Panc1 (cell line): ENCODE results near the gene GDPD3. TPM values are rescaled to one million over a fixed set of nuclear protein-coding genes. Genes with fewer than 3 reads are reported as not detected.

Source experiments
- ATAC-seq: fragments of 200-7000 bp; cut with Tn5 transposase; 2 replicates; pipeline ENCODE4 v1.9.1; 2020; ENCODE audit warnings: mild to moderate bottlenecking, moderate library complexity
- BruUV-seq: library from RNA; stranded (reverse); fragments of 400-500 nt; replicated peaks from 2 replicates; lab custom pipeline; 2021; lab: Mats Ljungman, UMichigan
- CTCF ChIA-PET: fragments of 300-600 bp; sonication (Branson Sonifier 250); formaldehyde crosslinking; loops from one replicate; lab custom pipeline; 2022; ENCODE audit warnings: antibody characterized with exemption; lab: Charles Lee
- POLR2A ChIA-PET: fragments of 300-600 bp; sonication (Branson Sonifier 250); formaldehyde crosslinking; loops from one replicate; lab custom pipeline; 2022; ENCODE audit warnings: antibody characterized with exemption; lab: Charles Lee
- DNase-seq: peaks from one replicate; pipeline ENCODE4 v3.0.0-alpha.2; 2010; ENCODE audit warnings: low read depth, low spot score
- H3K27ac ChIP-seq: 2 replicates; pipeline ENCODE4 v1.5.1; 2011; ENCODE audit warnings: mild to moderate bottlenecking, low read length, inconsistent platforms
- H3K27me3 ChIP-seq: fragments of 200-500 bp; sonication (Bioruptor generic); 2 replicates; pipeline ENCODE4 v1.6.0; 2014; ENCODE audit warnings: low read length, inconsistent platforms; ENCODE audit not compliant: control insufficient read depth, insufficient read depth
- H3K36me3 ChIP-seq: fragments of 200-500 bp; sonication (Bioruptor generic); 2 replicates; pipeline ENCODE4 v1.5.1; 2014; ENCODE audit warnings: inconsistent platforms, mild to moderate bottlenecking, low read length, moderate library complexity; ENCODE audit not compliant: control insufficient read depth, insufficient read depth
- H3K4me1 ChIP-seq: 2 replicates; pipeline ENCODE4 v1.5.1; 2011; ENCODE audit warnings: inconsistent platforms, mild to moderate bottlenecking, low read length, moderate library complexity; ENCODE audit not compliant: control insufficient read depth, insufficient read depth
- H3K4me3 ChIP-seq, 2 experiments: 2 replicates each; pipeline ENCODE4 v1.5.1; 2011 to 2012; ENCODE audit warnings: low read depth in 2 of 2, low read length in 2 of 2, mild to moderate bottlenecking in 2 of 2, inconsistent platforms in 1 of 2, moderate library complexity in 1 of 2
- H3K9me3 ChIP-seq: fragments of 200-500 bp; sonication (Bioruptor generic); 2 replicates; pipeline ENCODE4 v1.5.1; 2014; ENCODE audit warnings: low read depth, mild to moderate bottlenecking, inconsistent platforms, low read length, moderate library complexity; ENCODE audit not compliant: control insufficient read depth, insufficient read depth
- CTCF ChIP-seq: fragments of 450-650 bp; IDR thresholded peaks from 2 replicates; pipeline ENCODE4 v1.5.1; 2017; ENCODE audit warnings: mild to moderate bottlenecking
- POLR2AphosphoS5 ChIP-seq: IDR thresholded peaks from 2 replicates; pipeline ENCODE4 v1.6.1; 2012; ENCODE audit warnings: mild to moderate bottlenecking, low read depth, low read length, moderate library complexity
- SIN3A ChIP-seq: IDR thresholded peaks from 2 replicates; pipeline ENCODE4 v1.6.1; 2012; ENCODE audit warnings: low read depth, mild to moderate bottlenecking, low read length, moderate library complexity, borderline replicate concordance; ENCODE audit not compliant: insufficient read depth
- TCF7L2 ChIP-seq: IDR thresholded peaks from 2 replicates; pipeline ENCODE4 v1.6.1; 2011; ENCODE audit warnings: mild to moderate bottlenecking, low read depth, low read length, inconsistent platforms
- in situ Hi-C: cut with HindIII; loops from 2 replicates; pipeline ENCODE4 v1.10.0; 2016; ENCODE audit warnings: low sequenced_read_pairs, low pct_unique_long_range_greater_than_20kb
- intact Hi-C: fragments of 100-400 bp; cut with micrococcal nuclease; formaldehyde crosslinking; loops from one replicate; pipeline ENCODE4 v1.10.0; 2022; ENCODE audit not compliant: unreplicated experiment
- total RNA-seq: library from RNA; stranded (reverse); gene quantifications from one replicate; pipeline ENCODE4 v1.2.1, GENCODE V29; 2021; ENCODE audit not compliant: unreplicated experiment
- TF ChIP-seq, protein P1 (sequence below), 2 experiments: IDR thresholded peaks; 2 replicates each; pipeline ENCODE4 v1.6.1; 2011 to 2012; ENCODE audit warnings: low read depth in 2 of 2, control low read depth in 1 of 2, low read length in 1 of 2, mild to moderate bottlenecking in 1 of 2, moderate library complexity in 1 of 2; ENCODE audit not compliant: insufficient read depth in 1 of 2

GDPD3 gene
- total RNA-seq, 1 experiment from 2014 or later, result 2.5 TPM

DNA sequence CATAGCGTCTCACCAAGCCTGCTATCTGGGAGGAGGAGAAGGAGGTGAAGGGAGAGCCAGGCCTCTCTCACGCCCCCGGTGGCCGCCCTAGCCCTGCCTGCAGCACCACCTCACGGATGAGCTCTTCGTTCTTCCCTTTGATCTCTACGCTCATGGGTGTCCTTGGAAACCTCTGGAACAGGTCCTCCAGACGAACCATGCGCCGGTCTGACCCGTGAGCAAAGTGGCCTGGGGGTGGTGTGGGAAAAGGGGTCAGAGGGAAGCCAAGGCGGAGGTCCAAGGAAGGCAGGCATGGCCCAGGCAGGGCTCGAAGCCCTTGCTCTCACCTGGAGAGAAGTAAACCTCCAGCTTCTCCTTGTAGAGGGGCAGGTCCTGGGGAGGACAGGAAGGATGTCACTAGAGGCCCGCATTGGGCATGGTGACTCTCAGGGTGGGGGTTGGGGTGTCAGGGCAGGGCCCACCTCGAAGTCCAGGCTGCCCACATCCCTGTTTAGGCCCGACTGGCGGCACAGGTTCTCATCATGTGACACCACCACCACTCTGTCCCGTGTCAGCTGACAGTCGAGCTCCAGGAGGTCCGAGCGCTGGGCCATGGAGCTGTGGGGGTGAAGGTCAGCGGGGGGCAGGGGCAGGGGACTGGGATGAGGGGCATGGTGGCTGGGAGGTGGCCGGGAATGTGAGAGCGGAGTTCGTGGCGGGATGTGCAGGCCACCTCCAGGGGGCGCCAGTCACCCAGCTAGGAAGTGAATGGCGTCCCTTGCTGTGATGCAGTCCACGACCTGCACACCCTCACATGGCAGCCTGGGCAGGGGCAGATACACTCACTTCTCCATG is 923 bp downstream of the GDPD3 start:
- H3K4me3 ChIP-seq, result no peak overlapping the region
- BruUV-seq, result no TSS peak
- in situ Hi-C loops (no loop called here), intact Hi-C loops (no loop called here)
- ATAC-seq, result peak; percentile 88
- no peaks in the 10 kb centered on the region for H3K4me1 ChIP-seq
- DNase-seq, result no peak
- H3K27me3 ChIP-seq, result no peaks in the 10 kb centered on the region
- no peaks in the 10 kb centered on the region for H3K36me3 ChIP-seq
- no peaks in the 10 kb centered on the region for H3K9me3 ChIP-seq
- ChIA-PET CTCF (interaction anchor here (0.6 to 1.6 kb wide), 8 partner anchors 10 to 267 kb away, joined by 3 to 11 read pairs (median 4); partner anchors contain the start of gene TBX6), POLR2A (no interaction called here)
- H3K27ac ChIP-seq, result no peak overlapping the region
- TF ChIP-seq TCF7L2 (no peak), CTCF (peak; percentile 96)
- TF ChIP-seq, protein P1, sequence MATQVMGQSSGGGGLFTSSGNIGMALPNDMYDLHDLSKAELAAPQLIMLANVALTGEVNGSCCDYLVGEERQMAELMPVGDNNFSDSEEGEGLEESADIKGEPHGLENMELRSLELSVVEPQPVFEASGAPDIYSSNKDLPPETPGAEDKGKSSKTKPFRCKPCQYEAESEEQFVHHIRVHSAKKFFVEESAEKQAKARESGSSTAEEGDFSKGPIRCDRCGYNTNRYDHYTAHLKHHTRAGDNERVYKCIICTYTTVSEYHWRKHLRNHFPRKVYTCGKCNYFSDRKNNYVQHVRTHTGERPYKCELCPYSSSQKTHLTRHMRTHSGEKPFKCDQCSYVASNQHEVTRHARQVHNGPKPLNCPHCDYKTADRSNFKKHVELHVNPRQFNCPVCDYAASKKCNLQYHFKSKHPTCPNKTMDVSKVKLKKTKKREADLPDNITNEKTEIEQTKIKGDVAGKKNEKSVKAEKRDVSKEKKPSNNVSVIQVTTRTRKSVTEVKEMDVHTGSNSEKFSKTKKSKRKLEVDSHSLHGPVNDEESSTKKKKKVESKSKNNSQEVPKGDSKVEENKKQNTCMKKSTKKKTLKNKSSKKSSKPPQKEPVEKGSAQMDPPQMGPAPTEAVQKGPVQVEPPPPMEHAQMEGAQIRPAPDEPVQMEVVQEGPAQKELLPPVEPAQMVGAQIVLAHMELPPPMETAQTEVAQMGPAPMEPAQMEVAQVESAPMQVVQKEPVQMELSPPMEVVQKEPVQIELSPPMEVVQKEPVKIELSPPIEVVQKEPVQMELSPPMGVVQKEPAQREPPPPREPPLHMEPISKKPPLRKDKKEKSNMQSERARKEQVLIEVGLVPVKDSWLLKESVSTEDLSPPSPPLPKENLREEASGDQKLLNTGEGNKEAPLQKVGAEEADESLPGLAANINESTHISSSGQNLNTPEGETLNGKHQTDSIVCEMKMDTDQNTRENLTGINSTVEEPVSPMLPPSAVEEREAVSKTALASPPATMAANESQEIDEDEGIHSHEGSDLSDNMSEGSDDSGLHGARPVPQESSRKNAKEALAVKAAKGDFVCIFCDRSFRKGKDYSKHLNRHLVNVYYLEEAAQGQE (IDR thresholded peaks at IDR 0.05; ENCODE audit: insufficient read depth in 1 of 2, low read depth in 2 of 2, low read length in 1 of 2), result no peak

DNA sequence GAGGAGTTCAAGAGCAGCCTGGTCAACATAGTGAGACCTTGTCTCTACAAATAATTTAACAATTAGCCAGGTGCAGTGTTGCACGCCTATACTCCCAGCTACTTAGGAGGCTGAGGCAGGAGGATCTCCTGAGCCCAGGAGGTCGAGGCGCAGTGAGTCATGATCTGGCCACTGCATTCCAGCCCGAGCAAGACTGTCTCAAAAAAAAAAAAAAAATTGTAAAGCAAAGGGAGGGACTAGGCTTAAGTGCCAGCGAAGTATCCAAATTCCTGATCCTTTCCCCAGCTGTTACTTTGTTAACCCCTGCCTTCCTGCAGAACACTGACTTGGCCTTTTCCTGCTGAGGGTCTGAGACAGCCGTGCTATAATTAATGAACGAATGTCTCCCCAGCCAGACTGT is 2.7 kb downstream of the GDPD3 start:
- ChIA-PET POLR2A (no interaction called here), CTCF (interaction anchor here (1.1 kb wide), 1 partner anchor 19 kb away, joined by 3 read pairs; the partner anchor contains the start of gene TBX6)
- H3K27ac ChIP-seq, result no peak overlapping the region
- H3K4me3 ChIP-seq, result no peak overlapping the region
- in situ Hi-C loops (no loop called here), intact Hi-C loops (no loop called here)
- H3K36me3 ChIP-seq, result no peaks in the 10 kb centered on the region
- H3K4me1 ChIP-seq, result no peaks in the 10 kb centered on the region
- TF ChIP-seq TCF7L2 (no peak), POLR2AphosphoS5 (no peak), CTCF (no peak), SIN3A (no peak)
- TF ChIP-seq, protein P1 (IDR thresholded peaks at IDR 0.05; ENCODE audit: insufficient read depth in 1 of 2, low read depth in 2 of 2, low read length in 1 of 2), result no peak
- no peaks in the 10 kb centered on the region for H3K27me3 ChIP-seq
- no TSS peak for BruUV-seq
- no peaks in the 10 kb centered on the region for H3K9me3 ChIP-seq
- DNase-seq, result no peak
- ATAC-seq, result no peak
